NCI-H526 (cell line): Measurements from ENCODE around the gene CT47A7.
"Not testable (repeated sequence)": the region's sequence is repeated elsewhere in the genome, so short reads cannot be mapped to it uniquely, and the experiment has no call there.

Experiments used
- DNase-seq, 2 experiments: peaks; one replicate each; lab custom pipeline; 2025; lab: John Stamatoyannopoulos, UW

Gene CT47A7

DNA sequence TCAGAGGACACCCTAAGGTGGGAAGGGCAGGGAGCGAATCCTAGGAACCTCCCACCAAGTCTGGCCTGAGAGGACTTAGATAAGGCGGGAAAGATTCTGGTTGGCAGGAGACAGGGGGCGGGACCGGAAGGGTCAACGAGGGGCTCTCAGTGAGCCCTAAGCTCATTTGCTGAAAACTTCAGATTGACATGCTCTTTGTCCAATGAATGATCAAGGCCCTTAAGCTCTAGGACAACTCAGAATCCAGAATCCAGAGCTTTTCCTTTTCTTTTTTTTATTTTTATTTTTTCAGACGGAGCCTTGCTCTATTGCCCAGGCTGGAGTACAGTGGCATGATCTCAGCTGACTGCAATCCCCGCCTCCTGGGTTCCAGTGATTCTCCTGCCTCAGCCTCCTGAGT, at the start of gene CT47A7:
Gene CT47A7, minus strand, starts transcription at position 101 of the 400 bp plus-strand sequence. CDS start 255 bp downstream, outside the sequence.
- not testable (repeated sequence) for DNase-seq

DNA sequence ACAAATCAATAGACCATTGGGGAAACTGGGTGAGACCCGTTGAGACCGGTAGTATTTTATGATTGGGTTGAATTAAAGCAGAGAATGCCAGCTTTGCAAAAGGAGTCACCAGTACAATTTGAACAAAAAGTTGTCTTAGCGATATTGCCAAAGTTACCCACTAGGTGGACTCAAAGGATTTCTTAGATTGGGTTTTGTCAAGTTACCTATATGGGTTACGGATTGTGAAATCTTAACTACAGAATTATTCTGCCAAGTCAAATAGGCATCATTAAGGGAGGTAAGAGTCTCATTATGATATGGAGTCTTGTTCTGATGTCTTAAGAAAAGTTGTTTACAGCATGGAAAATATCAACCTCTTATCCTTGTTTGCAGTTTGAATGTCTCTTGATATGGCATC, 44.2 kb upstream of the CT47A7 start:
- DNase-seq, result no peak

DNA sequence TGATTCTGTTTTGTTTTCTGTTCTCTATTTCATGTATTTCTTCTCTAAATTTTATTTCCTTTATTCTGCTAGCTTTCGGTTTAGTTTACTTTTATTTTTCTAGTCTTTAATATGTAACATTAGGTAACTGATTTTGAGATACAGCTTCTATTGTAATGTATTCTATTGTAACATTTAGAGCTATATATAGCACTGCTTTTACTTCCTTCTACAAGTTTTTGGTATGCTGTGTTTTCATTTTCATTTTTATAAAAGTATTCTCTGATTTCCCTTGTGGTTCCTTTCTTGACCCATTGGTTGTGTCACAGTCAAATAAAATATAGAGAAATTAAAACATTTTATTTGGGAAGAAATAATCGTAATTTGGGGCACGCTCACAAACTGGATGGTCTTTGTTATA, 43.0 kb upstream of the CT47A7 start:
- DNase-seq, result no peak

DNA sequence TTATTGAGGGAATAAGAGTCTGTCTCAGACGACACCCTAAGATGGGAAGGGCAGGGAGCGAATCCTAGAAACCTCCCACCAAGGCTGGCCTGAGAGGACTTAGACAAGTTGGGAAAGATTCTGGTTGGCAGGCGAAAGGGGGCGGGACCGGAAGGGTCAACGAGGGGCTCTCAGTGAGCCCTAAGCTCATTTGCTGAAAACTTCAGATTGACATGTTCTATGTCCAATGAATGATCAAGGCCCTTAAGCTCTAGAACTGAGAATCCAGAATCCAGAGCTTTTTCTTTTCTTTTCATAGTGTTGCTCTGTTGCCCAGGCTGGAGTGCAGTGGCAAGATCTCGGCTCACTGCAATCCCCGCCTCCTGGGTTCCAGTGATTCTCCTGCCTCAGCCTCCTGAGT, 29.3 kb upstream of the CT47A7 start, which contains the start of gene CT47A1:
Gene CT47A1, minus strand, starts transcription at position 101 of the 400 bp plus-strand sequence. CDS start 231 bp downstream, outside the sequence.
- DNase-seq, result not testable (repeated sequence)
